NCI-H524 treated with DMSO at 0.1 percent for 48 hours (cell line): ENCODE data around the gene CPN1.

ENCODE experiments used
- DNase-seq: peaks from one replicate; lab custom pipeline; 2025; lab: John Stamatoyannopoulos, UW

CPN1 gene

DNA sequence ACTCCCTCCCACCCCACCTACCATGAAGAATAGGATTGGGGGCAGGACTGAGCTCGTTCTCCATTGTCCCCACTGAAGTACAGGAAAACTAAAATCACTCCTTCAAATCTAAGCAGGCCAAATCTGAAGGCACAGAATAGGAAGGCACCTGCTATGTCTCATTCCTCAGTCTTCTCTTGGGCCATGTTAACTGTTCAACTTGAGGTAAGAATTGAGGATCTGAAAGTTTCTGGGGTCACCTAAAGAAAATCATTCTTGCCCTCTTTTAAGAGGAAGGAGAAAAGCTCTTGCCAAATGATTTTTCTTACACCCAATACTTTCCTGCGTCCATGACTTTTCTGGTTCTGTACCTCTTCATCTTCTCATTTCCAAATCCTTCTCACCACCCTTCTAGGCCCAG is 4.9 kb downstream of the CPN1 start:
- no peak for DNase-seq

DNA sequence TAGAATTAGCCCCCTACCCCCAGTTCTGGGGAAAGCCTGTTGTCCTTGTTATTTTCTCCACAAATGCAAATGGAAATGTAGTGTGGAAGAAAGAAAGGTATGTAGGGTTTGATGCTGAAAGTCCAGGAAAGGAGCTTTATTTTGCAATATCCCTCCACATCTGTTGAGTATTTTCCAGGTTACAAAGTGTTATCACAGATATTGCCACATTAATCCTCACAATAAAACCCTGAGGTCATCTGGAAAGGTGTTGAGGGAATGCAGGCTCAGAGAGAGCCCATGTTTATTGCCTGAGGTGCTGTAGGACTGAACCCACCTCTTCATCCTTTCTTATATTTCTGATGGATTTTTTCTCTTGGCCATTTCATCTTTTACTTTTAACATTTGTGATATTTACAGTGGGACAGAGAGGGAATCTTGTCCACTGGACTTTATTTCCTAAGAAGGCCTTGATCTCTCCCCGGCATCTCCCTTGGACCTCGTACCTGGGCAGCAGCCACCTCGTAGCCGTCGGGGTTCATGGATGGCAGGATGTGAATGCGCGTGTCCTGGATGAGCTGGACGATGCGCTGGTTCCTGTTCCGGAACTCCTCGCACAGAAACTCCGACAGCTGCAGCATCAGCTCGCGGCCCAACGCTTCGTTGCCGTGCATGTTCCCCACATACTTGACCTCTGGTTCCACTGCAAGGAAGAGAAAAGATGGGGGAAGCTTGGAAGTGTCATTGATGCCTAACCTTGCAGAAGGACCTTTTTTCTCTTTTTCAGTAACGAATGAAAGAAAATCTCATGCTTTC is 6.0 kb downstream of the CPN1 start:
- DNase-seq: no peak

DNA sequence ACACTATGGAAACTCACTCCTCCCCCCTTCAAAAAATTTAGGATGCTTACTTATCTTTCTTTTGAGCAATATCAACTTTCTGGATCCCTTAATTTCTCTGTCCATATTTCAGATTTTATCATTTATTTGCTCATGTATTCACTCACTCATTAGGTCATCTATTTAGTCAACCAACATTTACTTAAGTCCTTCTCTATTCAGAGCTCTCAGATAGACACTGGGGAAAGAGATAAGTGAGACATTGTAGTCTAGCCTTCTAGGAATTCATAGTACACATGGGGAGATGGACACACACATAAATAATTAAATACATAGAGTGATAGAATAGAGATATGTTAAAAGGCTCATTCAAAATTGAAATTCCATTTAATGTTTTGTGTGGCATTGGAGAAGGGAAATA is 9.2 kb downstream of the CPN1 start:
- no peak for DNase-seq

DNA sequence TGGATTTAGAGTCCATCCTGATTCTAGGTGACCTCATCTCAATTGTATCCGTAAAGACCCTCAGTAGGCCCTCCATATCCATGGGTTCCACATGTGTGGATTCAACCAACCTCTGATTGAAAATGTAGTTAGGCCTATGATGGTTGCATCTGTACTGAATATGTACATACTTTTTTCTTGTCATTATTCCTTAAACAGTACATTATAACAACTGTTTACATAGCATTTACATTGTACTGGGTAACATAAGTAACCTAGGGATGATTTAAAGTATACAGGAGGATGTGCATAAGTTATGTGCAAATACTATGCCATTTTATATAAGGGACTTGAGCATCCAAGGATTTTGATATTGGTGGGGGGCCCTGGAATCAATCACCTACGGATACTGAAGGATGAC is 10.1 kb downstream of the CPN1 start:
- DNase-seq: no peak

DNA sequence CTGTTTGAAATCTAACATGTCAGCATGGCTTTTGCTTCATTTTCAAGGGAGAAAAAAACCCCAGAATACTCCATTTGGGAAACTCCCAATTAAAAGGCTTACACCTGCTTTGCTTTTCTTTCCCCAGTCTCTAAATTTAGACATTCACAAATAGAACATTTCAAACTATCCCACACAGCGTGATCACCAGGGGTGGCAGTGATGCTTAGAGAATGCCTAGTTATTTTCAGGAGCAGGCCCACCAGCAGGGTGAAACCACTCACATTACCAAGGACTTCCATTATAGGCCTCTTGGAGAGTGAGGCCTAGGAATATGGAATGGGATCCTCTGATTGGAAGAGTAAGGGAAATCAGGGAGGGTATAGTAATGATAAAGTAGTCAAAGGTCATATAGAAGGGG is 14.2 kb downstream of the CPN1 start:
- no peak for DNase-seq

DNA sequence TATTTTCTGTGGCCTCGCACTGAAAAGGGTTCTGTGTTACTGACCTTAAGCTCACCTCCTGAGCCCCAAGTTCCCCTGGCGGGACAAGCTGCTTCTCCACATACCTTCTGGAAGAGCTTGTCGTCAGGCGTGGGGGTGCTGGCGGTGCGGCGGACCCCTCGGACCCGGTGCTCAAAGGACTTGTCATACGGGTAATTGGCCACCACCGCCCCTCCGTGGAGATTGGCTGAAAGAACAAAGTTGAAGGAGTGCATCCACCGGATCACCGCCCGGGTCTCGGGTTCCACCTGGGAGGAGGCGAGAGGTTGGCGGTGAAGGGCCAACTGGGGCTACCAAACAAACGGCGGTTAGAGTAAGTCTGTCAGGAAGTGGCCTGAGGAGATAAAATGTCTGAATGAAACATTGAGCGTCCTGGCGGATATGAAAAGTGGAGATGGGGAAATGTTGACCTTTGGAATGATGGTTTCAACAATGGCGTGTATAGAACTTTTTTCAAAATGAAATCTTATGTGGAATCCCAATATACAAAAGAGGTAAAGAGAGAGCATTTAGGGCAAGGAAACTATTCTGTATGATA is 16.5 kb downstream of the CPN1 start:
- no peak for DNase-seq

DNA sequence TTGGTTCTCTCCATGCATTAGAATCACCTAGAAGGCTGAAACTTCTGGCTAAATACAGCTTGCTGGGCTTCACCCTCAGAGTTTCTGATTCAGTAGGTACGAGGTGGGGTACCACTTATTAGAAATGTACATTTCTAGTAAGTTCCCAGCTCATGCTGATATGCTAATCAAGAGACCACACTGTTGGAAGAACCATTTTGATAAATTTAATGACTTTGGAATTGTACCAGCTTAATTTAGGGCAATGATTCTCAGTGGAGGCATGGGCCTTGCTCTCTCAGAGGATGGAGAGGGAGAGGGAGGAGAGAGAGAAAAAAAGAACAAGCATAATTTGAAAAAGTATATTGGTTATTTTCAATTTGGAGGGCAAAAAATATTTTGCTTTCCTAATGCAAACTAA is 20.3 kb downstream of the CPN1 start:
- no peak for DNase-seq

DNA sequence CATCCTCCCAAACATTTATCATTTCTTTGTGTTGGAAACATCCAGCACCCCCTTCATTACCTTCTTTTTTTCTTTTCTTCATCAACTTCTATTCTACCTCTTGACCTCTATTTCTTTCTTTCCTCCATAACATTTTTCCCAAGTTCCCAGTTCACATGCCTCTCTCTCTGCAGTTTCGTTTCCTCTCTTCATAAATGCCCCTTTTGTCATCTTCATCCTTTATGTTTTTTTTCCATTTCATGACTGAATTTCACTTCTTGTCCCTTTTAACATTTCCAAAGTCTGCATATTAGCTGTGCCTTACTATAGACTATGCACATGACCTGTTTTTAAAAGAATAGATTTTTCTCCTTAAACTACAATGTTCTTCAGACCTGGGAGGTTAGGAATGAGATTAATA is 23.7 kb downstream of the CPN1 start:
- DNase-seq: no peak

DNA sequence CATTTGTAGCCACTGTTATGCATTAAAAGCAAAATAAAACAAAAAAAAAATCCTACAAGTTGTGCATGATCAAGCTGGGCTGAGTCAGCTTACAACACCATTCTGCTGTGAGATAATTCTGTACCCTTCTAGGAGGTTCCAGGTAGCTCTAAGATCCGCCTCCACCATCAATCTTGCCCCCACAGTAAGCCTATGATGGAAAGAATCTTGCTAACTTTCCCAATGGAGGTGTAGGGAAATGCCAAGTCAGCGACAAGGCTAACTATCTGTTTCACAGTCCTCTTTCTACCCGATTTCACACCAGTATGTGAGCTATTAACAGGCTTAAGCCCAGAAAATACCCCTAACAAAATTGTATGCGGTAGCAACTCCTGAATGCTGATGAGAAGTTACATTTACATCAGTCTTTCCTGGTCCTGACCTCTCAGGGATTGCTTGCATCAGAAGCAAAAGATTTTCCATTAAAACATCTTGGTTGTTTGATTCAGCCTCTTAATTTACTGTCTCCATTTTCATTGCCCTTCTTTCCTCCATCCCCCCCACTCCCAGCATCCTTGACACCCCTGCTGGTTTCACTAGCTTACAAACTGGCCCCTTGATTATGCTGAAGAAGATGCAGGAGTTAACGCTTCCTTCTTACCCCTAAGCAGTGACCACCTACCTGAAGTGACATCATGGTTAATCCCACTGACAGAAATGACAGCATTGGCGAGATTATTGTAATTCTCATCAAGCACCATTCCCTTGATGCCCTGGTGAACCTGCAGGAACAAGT is 27.8 kb downstream of the CPN1 start:
- no peak for DNase-seq

DNA sequence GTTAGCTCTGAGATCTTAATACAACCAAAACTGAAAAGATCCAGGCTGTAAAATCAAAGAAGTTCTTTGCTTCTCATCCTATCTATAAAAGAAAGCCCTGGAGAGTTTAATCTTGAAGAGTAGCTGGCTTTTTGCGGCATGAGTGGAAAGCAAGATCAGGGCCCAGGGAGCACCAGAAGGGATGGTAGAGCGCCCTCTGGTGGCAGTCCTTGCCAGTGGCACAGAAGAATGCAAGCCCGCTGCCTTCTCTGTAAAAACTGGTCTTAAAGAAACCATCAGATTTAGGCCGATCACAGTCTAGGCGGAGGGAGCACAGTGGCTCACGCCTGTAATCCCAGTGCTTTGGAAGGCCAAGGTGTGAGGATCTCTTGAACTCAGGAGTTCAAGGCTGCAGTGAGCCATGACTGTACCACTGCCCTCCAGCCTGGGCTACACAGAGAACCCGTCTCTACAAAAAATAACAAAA is 35.6 kb downstream of the CPN1 start:
- no peak for DNase-seq

DNA sequence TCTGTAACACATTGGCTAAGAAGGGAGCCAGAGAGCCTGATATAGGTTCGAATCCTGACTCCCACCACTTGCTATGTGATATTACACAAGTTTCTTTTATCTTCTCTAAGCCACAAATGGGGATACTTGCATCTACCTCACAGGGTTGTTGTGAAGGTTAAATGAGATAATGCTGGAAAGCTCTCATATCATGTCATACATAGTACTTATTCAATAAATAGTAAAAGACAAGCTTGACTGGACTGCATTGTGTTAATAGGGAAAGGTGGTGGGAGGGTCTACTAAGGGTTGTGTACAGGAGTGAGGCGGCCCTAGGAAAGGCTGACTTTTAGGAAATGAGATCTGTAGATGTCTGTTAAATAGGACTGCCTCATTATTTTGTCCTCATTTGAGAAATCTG is 36.1 kb downstream of the CPN1 start:
- no peak for DNase-seq

DNA sequence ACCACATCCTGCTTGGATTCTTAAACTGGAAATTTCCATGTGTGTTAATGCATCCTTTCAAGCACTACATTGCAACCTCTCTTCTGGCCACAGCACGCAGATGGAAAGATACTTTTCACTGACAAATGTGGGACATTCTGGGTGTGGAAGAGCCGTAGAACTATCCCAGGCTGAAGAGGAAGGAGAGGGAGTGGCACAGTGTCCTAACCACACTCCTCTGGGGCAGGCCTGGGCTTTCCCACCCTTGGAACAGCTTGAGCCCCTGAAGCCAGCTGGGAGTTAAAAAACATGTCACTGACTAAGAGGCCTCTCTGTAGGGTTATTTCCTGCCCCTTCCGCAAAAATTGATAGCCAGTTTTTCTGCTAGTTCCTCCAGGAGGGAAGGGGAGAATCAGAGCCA is 37.9 kb downstream of the CPN1 start:
- DNase-seq: no peak

DNA sequence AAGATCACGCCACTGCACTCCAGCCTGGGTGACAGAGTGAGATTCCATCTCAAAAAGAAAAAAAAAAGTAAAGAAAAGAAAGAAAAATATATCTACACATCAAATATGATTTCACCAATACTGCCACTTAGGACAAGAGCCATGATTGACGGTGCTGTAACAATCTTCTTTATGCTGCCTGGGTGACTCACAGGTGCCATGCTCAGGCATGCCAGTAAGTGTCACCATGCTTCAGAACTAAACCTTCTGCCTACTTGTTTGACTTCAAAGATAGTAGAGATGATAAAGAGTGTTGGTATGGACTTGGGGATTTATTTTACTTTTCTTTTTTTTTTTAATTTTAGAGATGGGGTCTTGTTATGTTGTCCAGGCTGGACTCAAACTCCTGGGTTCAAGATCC is 38.3 kb downstream of the CPN1 start:
- no peak for DNase-seq

DNA sequence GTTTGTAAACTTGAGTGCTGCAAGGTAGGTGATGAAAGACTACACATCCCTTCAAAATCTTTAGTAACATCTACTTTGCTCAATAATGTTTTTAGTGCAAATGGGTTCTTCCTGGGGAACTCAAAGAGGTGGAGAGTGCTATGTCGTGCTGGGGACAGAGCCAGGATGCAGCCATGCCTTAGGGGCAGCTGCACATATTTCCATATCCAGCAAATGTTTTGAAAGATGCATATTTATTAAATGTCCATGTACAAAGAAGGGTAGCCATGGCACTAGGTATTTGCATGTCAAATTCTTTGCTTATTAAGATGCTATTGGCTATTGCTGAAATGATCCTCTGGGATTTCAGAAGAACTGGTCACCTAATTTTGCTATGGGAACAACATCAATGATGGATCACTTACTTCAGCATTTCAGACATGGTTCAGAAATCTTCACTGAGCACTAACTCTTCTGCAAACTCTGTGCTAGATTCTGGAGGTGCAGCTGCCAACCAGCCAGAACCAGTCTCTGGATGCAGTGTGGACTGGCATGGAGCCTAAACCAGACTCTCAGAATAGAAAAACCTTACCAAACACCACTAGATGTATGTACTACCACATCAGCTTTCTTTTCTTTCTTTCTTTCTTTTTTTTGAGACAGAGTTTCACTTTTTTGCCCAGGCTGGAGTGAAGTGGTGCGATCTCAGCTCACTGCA is 40.2 kb downstream of the CPN1 start:
- no peak for DNase-seq

DNA sequence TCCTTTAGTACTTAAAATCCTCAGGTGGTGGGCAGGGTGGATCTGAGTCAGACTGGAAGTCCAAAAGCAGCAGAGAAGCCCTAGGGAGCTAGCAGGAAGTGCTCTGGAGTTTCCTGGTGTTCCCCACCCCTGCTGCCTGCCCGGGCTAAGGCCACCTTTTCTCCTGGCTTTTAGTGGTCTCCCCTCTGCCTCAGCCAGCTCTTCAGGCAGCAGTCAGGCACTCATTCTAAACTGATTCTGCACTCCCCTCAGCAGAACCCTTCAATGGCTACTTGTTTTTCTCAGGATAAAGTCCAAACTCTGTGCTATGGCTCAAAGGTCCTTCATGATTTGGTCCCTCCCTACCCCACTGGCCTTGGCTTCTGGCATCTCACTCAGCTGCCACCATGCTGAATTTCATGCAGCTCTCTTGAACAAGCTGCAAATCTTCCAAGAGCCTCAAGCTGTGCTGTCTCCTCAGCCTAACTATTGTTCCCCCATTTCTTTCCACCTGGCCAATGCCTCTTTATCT is 43.1 kb downstream of the CPN1 start:
- DNase-seq: no peak

DNA sequence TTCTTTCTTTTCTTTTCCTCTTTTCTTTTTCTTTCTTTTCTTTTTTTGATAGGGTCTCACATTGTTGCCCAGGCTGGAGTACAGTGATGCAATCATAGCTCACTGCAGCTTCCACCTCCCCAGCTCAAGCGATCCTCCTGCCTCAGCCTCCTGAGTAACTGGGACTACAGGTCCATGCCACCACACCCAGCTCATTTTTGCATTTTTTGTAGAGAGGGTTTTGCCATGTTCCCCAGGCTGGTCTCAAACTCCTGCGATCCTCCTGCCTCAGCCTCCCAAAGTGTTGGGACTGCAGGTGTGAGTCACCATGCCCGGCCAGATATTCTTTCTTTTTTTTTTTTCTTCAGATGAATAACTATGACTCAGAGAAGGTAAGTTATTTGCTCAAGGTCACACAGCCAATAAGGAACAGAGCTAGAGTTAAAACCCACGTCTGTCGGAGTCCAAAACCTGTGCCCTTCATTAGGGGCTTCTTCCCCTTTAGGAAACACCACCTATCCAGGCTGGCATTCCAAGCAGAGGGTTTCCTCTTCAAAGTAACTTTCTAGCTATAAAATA is 43.8 kb downstream of the CPN1 start:
- DNase-seq: no peak

DNA sequence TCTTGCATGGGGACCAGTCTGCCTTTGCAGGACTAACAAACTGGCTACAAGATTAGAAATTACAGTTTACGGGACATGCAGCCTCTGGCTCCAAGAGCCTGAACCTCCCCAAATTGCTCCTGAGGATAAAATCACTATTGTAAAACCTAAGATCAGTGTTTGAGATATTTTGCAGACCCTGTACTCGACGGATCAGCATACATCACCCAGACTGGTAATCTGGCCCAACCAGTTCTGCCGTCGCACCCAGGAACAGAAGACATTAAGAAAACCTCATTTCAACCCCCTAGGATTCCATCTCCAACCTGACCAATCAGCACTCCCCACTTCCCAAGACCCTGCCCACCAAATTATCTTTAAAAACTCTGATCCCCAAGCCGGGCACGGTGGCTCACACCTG is 44.8 kb downstream of the CPN1 start:
- no peak for DNase-seq

DNA sequence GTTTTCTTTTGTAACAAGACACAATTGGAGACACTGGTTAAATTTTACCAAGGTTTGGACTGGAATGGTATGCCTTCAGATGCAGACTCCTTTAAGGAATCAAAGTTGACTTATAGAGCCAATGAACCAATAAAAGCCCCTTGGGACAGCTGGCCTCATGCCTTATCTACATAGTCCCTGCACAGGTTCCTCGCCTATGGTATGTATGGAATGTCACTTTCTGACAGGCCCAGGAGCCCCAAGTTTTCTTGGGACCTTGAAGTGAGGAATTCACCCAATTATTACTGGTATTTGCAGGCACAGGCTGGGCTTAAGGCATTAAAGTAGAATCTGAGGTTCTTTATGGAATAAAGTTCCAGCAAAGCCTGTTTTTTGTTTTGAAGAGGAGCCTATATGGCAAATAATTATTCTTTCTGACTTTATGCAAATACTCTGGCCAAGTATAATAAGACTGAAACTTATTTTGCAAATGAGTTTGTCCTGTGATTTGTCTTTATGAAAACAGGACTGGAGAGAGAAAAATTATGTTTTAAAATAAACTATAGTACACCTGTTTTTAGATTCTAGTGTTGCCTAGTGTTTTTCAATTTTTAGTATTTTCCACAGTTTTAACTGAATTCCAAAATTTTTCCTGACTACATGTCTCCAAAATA is 47.8 kb downstream of the CPN1 start:
- DNase-seq: no peak

DNA sequence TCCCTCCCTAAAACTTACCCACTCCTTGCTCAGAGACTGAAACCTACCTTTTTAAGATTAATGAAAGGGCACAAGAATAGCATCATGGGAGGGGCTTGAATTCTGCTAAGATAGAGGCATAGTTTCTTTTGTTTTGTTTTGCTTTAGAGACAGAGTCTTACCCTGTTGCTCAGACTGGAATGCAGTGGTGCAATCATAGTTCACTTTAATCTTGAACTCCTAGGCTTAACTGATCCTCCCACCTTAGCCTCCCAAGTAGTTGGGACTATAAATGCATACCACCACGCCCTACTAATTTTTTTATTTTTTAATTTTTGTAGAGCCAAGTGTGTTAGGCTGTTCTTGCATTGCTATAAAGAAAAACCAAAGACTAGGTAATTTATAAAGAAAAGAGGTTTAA is 54.3 kb downstream of the CPN1 start:
- DNase-seq: no peak

DNA sequence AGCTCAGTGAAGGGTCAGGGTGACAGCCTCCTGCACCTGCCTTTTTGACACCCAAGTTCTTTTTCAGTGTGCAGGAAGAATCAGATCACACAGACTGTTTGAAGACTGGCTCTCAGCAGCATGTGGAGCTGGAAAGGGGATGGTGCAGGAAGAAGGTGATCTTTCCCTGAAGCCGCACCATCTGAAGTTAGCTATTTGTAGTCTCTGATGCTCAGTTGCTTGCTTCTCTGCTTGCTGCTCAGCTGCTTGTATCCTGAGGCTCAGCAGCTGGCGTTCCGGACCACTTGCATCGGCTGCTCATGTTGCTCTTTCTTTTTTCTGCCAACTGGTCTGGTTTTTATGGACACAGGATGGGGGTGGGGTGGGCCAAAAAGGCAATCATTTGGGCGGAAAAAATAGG is 56.1 kb downstream of the CPN1 start:
- peak; percentile 2 for DNase-seq

DNA sequence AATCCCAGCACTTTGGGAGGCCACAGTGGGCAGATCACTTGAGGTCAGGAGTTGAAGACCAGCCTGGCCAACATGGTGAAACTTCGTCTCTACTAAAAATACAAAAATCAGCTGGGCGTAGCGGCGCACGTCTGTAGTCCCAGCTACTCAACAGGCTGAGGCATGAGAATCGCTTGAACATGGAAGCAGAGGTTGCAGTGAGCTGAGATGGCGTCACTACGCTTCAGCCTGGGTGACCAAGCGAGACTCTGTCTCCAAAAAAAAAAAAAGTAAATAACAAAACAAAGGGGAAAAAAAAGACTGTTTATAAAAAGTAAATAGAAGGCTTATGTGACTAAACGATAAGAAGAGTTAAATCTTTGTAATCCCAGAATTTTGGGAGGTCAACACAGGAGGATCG is 56.9 kb downstream of the CPN1 start:
- no peak for DNase-seq

DNA sequence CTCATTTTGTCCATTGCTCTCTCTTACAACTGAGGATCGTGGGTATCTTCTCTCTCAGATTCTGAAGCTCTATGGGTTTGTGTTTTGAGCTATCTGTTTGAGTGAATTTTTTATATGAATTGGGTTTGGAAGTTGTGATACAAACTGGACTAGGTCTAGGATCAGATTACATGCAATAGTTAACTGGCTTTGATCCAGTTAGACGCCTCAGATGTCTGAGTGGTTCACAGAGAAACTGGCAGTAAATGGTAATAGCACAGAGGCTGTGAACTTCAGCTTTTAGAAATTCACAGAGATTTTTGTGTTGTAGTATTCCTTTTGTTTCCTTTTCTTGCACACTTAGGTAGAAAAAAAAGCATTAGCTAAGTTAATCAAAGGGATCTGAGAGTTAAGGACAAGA is 59.3 kb downstream of the CPN1 start:
- no peak for DNase-seq
